Measurements from ENCODE around the gene KMO.

Gene KMO

DNA sequence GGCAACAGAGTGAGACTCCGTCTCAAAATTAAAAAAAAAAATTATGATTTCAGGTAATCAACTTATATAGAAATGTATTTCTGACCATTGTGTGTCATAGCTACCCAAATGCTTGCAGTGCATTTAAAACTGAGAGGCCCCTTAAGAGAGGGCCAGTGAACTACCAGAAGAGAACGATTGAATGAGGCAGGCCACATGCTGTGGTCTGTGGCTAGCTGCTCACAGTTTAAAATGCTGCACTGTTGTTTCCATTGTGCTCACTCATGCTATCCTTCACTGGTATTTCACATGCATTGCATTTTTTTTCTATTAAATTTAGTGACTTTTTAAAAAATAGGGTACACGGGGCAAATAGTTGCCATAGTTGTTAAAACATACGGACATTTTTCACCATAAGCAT lies 82.0 kb downstream of the KMO start:
- FAIRE-seq = no peak
- TF ChIP-seq POLR2A (IDR thresholded peaks at IDR 0.05; ENCODE audit: low read depth, low read length) = no peak
- DNase-seq (ENCODE audit: insufficient read length, low spot score) = no peak

- FAIRE-seq = no peak
- DNase-seq (ENCODE audit: insufficient read length, low spot score) = no peak
- no peak for TF ChIP-seq POLR2A (IDR thresholded peaks at IDR 0.05; ENCODE audit: low read depth, low read length)
These were observed 82.4 kb downstream of the KMO start for GRCh38 chr1:241614572-241614971.

DNA sequence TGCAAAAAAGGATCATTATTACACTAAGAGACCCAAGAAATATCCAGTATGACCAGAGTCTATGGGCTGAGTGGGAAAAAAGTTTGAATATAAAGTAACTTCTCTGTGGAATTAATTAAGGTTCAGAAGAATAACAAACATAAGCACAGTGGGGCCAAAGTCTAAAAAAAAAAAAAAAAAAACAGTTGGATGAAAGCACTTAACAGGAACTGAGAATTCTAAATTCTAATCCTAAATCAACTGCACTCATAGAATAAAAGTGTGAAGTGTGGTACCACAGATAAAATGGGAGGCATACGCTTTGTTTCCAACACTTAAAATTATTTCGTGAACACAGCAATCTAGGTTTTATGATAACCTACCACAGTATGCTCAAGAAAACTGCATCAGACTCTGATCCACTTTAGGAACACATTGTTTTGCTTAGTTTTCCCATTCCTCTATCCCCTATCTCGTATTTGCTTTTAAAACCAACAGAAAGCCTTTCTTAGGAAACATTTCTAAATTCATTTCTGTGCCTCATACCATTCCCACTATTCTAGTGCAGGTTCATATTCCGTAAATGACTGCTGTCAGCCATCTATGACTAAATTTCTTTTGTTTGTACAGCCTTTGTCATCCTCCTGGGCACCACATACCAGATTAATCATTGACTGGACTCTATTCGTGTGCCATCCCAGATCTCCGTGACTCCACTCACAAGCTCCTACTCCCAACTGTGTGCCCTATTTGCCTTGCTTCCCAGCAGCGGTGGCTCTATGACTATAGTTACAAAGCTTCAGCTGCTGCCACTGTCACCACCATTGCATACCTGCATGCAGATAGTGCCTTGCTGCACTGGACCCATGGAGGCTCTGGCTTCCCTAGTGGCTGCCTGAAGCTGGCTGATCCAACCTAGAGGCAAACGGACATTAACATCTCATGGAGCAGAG lies 83.1 kb downstream of the KMO start:
- peak; percentile 30 for DNase-seq (ENCODE audit: insufficient read length, low spot score)

GRCh38 chr1:241617426-241617825 lies 85.2 kb downstream of the KMO start:
- DNase-seq (ENCODE audit: insufficient read length, low spot score) (no peak), FAIRE-seq (no peak)
- TF ChIP-seq POLR2A (IDR thresholded peaks at IDR 0.05; ENCODE audit: low read depth, low read length) = no peak

More for the DNA sequence above, 83.1 kb downstream of the KMO start:
- no peak for TF ChIP-seq POLR2A (IDR thresholded peaks at IDR 0.05; ENCODE audit: low read depth, low read length)
- no peak for FAIRE-seq

- no peak for FAIRE-seq
- no peak for DNase-seq (ENCODE audit: insufficient read length, low spot score)
- TF ChIP-seq POLR2A (IDR thresholded peaks at IDR 0.05; ENCODE audit: low read depth, low read length) = no peak
These were observed 90.5 kb downstream of the KMO start for GRCh38 chr1:241622669-241623068.

- no peak for FAIRE-seq
- no peak for DNase-seq (ENCODE audit: insufficient read length, low spot score)
- TF ChIP-seq POLR2A (IDR thresholded peaks at IDR 0.05; ENCODE audit: low read depth, low read length) = no peak
These were observed 92.8 kb downstream of the KMO start for GRCh38 chr1:241624935-241625334.

- DNase-seq (ENCODE audit: insufficient read length, low spot score) = no peak
- no peak for TF ChIP-seq POLR2A (IDR thresholded peaks at IDR 0.05; ENCODE audit: low read depth, low read length)
- no peak for FAIRE-seq
These were observed 95.5 kb downstream of the KMO start for GRCh38 chr1:241627453-241628259.

GRCh38 chr1:241630005-241630404 lies 97.8 kb downstream of the KMO start:
- TF ChIP-seq POLR2A (IDR thresholded peaks at IDR 0.05; ENCODE audit: low read depth, low read length) = no peak
- FAIRE-seq (no peak), DNase-seq (ENCODE audit: insufficient read length, low spot score) (no peak)

- no peak for FAIRE-seq
- no peak for TF ChIP-seq POLR2A (IDR thresholded peaks at IDR 0.05; ENCODE audit: low read depth, low read length)
- no peak for DNase-seq (ENCODE audit: insufficient read length, low spot score)
These were observed 98.3 kb downstream of the KMO start for GRCh38 chr1:241630476-241630875.

DNA sequence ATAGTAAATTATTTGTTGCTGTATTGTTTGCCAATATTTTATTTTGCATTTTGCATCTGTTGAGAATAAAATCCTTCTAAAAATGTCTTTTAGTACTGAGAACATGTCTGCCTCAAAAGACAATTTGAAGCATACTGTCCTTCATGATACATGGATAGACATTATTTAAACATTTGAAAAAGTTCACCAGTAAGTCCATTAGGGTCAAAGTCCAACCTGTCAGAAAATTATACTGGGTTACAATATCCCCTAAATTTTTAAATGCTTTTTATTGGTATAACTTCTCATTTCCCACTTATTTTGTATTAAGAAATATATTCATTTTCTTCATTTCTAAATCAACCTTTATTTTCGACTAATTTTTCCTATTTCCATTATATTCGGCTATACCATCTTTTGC lies 98.7 kb downstream of the KMO start:
- FAIRE-seq = no peak
- TF ChIP-seq POLR2A (IDR thresholded peaks at IDR 0.05; ENCODE audit: low read depth, low read length) = no peak
- DNase-seq (ENCODE audit: insufficient read length, low spot score) = no peak

- FAIRE-seq = no peak
- no peak for TF ChIP-seq POLR2A (IDR thresholded peaks at IDR 0.05; ENCODE audit: low read depth, low read length)
- DNase-seq (ENCODE audit: insufficient read length, low spot score) = no peak
These were observed 99.5 kb downstream of the KMO start for GRCh38 chr1:241631674-241632073.

- no peak for FAIRE-seq
- no peak for TF ChIP-seq POLR2A (IDR thresholded peaks at IDR 0.05; ENCODE audit: low read depth, low read length)
- no peak for DNase-seq (ENCODE audit: insufficient read length, low spot score)
These were observed 100.8 kb downstream of the KMO start for GRCh38 chr1:241632987-241633386.

GRCh38 chr1:241635556-241636152 lies 103.5 kb downstream of the KMO start:
- DNase-seq (ENCODE audit: insufficient read length, low spot score) (no peak), FAIRE-seq (no peak)
- no peak for TF ChIP-seq POLR2A (IDR thresholded peaks at IDR 0.05; ENCODE audit: low read depth, low read length)

- FAIRE-seq = no peak
These were observed 104.1 kb downstream of the KMO start for GRCh38 chr1:241636291-241636690.

More at GRCh38 chr1:241636291-241636690, 104.1 kb downstream of the KMO start:
- DNase-seq (ENCODE audit: insufficient read length, low spot score) = no peak
- no peak for TF ChIP-seq POLR2A (IDR thresholded peaks at IDR 0.05; ENCODE audit: low read depth, low read length)

Measured in H54 (cell line).